Erythroblast (primary cell): ENCODE measurements around the gene MOGAT1.

Source experiments
- GATA1 ChIP-seq: IDR thresholded peaks from 2 replicates; pipeline ENCODE4 v1.6.1; 2011; ENCODE audit warnings: low read depth, mild to moderate bottlenecking, control low read depth, low read length, moderate library complexity
- POLR2A ChIP-seq: IDR thresholded peaks from 2 replicates; pipeline ENCODE4 v1.6.1; 2011; ENCODE audit warnings: mild to moderate bottlenecking, low read length

DNA sequence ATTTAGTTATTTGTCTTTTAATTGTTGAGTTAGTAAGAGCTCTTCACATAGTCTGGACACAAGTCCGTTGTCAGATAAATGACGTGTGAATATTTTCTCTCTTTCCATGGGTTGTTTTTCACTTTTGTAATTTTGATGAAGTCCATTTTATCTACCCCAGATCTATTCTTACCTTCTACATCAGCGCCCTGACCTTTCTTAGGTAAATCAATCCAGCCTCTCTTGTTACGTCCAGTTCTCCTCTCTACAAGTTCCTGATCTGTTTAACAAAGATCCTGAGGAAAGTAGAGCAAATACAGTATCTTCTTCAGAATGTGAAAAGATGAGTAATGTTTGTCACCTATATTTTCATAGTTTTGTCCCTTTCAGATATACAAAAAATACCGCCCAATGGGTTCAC is 66.9 kb downstream of the MOGAT1 start:
- TF ChIP-seq POLR2A = no peak
- TF ChIP-seq GATA1 = no peak
